ENCODE data around the gene ICA1L. TPM values are rescaled to one million over a fixed set of nuclear protein-coding genes. Genes with fewer than 3 reads are reported as not detected.
"Not testable (repeated sequence)": the region's sequence is repeated elsewhere in the genome, so short reads cannot be mapped to it uniquely, and the experiment has no call there.

ICA1L gene
- total RNA-seq, 1 experiment from 2014 or later = 6.4 TPM

DNA sequence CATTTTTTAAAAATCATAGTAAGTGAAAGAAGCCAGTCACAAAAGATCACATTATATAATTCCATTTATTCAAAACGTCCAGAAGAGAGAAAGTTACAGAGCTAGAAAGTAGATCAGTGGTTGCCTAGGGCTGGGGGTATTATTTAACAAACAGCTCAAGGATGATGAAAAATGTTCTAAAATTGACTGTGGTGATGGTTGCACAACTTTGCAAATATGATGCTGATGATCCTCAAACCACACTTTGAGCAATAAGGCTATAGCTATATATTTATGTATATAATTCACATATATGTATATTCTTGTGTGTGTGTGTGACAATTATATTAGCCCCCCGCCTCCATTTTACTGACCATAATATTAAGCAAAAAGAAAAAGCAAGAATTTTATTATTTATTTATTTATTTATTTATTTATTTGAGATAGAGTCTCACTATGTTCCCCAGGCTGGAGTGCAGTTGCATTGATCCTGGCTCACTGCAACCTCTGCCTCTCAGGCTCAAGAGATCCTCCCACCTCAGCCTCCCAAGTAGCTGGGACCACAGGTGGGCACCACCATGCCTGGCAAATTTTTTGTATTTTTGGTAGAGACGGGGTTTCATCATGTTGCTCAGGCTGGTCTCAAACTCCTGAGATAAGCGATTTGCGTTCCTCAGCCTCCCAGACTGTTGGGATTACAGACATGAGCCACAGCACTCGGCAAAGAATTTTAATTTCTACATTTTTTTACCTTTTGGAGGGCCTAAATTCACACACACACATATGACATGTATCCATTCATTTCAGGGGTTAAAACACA lies 38.0 kb upstream of the ICA1L start:
- H3K27me3 ChIP-seq (ENCODE audit: control insufficient read depth, insufficient read depth, low read length) = no peaks in the 10 kb centered on the region
- ChIA-PET CTCF (no interaction called here), POLR2A (interaction anchor here (0.6 kb wide), 1 partner anchor 100 kb away, joined by 8 read pairs; no protein-coding TSS in a partner anchor)
- in situ Hi-C loops (cut with HindIII; ENCODE audit: low pct_unique_long_range_greater_than_20kb, low sequenced_read_pairs) = no loop called here
- no peak for DNase-seq (ENCODE audit: low read depth, low spot score)
- H3K9me3 ChIP-seq (ENCODE audit: control insufficient read depth, insufficient read depth, low read depth, low read length) = no peaks in the 10 kb centered on the region
- no peak for TF ChIP-seq SIN3A (IDR thresholded peaks at IDR 0.05; ENCODE audit: borderline replicate concordance, insufficient read depth, low read depth, low read length)
- TF ChIP-seq TCF7L2 (IDR thresholded peaks at IDR 0.05; ENCODE audit: low read depth, low read length) = no peak
- no peak for TF ChIP-seq REST (IDR thresholded peaks at IDR 0.05; ENCODE audit: insufficient read depth in 1 of 2, low read depth in 2 of 2, low read length in 1 of 2)
- TF ChIP-seq POLR2AphosphoS5 (IDR thresholded peaks at IDR 0.05; ENCODE audit: low read depth, low read length) = no peak
- TF ChIP-seq, protein P1, sequence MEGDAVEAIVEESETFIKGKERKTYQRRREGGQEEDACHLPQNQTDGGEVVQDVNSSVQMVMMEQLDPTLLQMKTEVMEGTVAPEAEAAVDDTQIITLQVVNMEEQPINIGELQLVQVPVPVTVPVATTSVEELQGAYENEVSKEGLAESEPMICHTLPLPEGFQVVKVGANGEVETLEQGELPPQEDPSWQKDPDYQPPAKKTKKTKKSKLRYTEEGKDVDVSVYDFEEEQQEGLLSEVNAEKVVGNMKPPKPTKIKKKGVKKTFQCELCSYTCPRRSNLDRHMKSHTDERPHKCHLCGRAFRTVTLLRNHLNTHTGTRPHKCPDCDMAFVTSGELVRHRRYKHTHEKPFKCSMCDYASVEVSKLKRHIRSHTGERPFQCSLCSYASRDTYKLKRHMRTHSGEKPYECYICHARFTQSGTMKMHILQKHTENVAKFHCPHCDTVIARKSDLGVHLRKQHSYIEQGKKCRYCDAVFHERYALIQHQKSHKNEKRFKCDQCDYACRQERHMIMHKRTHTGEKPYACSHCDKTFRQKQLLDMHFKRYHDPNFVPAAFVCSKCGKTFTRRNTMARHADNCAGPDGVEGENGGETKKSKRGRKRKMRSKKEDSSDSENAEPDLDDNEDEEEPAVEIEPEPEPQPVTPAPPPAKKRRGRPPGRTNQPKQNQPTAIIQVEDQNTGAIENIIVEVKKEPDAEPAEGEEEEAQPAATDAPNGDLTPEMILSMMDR (IDR thresholded peaks at IDR 0.05) = no peak
- no TSS peak for BruUV-seq (replicated peaks)
- peaks cover 17% of the 10 kb centered on the region; the same call in 1 of the 2 replicates for H3K36me3 ChIP-seq (ENCODE audit: control insufficient read depth, insufficient read depth, low read length)
- H3K4me1 ChIP-seq (ENCODE audit: control insufficient read depth, insufficient read depth, low read length) = no peaks in the 10 kb centered on the region
- intact Hi-C loops (cut with micrococcal nuclease; ENCODE audit: unreplicated experiment) = no loop called here
- no peak for ATAC-seq
- H3K4me3 ChIP-seq (ENCODE audit: low read depth in 2 of 2, low read length in 2 of 2) = peak overlapping the region; percentile 99 to 100; a peak in 3 of 4 replicates
- no peak overlapping the region for H3K27ac ChIP-seq (ENCODE audit: low read length)

GRCh38 chr2:202908186-202908585 lies 36.6 kb upstream of the ICA1L start:
- Histone ChIP-seq H3K36me3 (ENCODE audit: control insufficient read depth, insufficient read depth, low read length) (peaks cover 17% of the 10 kb centered on the region; the same call in 1 of the 2 replicates), H3K27ac (ENCODE audit: low read length) (no peak overlapping the region), H3K9me3 (ENCODE audit: control insufficient read depth, insufficient read depth, low read depth, low read length) (no peaks in the 10 kb centered on the region), H3K4me1 (ENCODE audit: control insufficient read depth, insufficient read depth, low read length) (no peaks in the 10 kb centered on the region), H3K27me3 (ENCODE audit: control insufficient read depth, insufficient read depth, low read length) (no peaks in the 10 kb centered on the region), H3K4me3 (ENCODE audit: low read depth in 2 of 2, low read length in 2 of 2) (no peak overlapping the region)
- intact Hi-C loops (cut with micrococcal nuclease; ENCODE audit: unreplicated experiment) = no loop called here
- ATAC-seq (no peak), DNase-seq (ENCODE audit: low read depth, low spot score) (no peak)
- TF ChIP-seq, protein P1 (IDR thresholded peaks at IDR 0.05) = no peak
- no peak for TF ChIP-seq SIN3A (IDR thresholded peaks at IDR 0.05; ENCODE audit: borderline replicate concordance, insufficient read depth, low read depth, low read length)
- TF ChIP-seq TCF7L2 (IDR thresholded peaks at IDR 0.05; ENCODE audit: low read depth, low read length) = no peak
- no peak for TF ChIP-seq REST (IDR thresholded peaks at IDR 0.05; ENCODE audit: insufficient read depth in 1 of 2, low read depth in 2 of 2, low read length in 1 of 2)
- TF ChIP-seq POLR2AphosphoS5 (IDR thresholded peaks at IDR 0.05; ENCODE audit: low read depth, low read length) = no peak
- POLR2A ChIA-PET = no interaction called here
- CTCF ChIA-PET = no interaction called here
- in situ Hi-C loops (cut with HindIII; ENCODE audit: low pct_unique_long_range_greater_than_20kb, low sequenced_read_pairs) = no loop called here
- no TSS peak for BruUV-seq (replicated peaks)

- DNase-seq (ENCODE audit: low read depth, low spot score); POLR2A ChIA-PET; H3K9me3 ChIP-seq (ENCODE audit: control insufficient read depth, insufficient read depth, low read depth, low read length); H3K27me3 ChIP-seq (ENCODE audit: control insufficient read depth, insufficient read depth, low read length); CTCF ChIA-PET; H3K36me3 ChIP-seq (ENCODE audit: control insufficient read depth, insufficient read depth, low read length); H3K27ac ChIP-seq (ENCODE audit: low read length); H3K4me1 ChIP-seq (ENCODE audit: control insufficient read depth, insufficient read depth, low read length); intact Hi-C loops (cut with micrococcal nuclease; ENCODE audit: unreplicated experiment); H3K4me3 ChIP-seq (ENCODE audit: low read depth in 2 of 2, low read length in 2 of 2); ATAC-seq; in situ Hi-C loops (cut with HindIII; ENCODE audit: low pct_unique_long_range_greater_than_20kb, low sequenced_read_pairs): not testable (repeated sequence)
- BruUV-seq (replicated peaks) = TSS peak; percentile 27
Measured at GRCh38 chr2:202905507-202905906, 33.9 kb upstream of the ICA1L start.

Data from Panc1 (cell line).